ENCODE data around the gene TMEM25.
"Not testable (repeated sequence)": the region's sequence is repeated elsewhere in the genome, so short reads cannot be mapped to it uniquely, and the experiment has no call there.

The TMEM25 gene

DNA sequence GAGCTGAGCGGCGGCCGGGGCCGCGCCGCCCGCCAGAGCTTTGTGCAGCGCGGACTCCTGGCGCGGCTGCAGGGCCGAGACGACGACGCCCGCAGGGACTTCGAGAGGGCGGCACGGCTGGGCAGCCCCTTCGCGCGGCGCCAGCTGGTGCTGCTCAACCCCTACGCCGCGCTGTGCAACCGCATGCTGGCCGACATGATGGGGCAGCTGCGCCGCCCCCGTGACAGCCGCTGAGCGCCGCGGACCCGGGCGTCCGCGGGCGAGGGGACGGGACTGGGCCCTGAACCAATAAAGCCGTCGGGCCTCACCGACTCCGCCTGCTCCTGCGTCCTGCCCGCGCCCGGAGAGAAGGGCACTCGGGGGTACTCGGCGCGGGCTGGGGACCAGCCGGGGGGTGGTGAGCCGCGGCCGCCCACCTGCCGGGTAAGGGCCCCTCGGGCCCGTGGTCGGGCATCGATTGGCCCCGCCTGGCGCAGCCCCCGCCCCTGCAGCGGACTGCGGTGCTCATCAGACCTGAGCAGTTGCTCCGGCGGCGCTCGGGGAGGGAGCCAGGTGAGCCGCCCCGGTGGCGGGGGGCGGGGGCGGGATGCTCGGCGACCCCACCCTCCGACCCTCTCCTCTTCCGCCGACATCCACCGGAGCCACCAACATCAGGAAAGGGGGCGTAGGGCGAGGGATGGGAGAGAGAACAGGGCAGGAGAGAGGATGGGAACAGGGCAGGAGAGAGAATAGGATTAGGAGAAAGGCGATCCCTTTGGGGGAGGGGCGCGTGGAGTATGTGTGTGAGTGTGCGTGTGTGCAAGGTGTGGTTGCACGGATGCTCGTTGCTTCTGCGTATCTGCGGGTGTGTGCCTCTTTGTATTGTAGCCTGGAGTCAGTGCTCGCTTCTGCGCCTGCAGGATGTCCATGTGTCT is at the start of gene TMEM25:
Gene TMEM25 (plus strand): TSS at position 510 of the 914 bp plus-strand sequence. CDS start 610 bp downstream, outside the sequence.
- DNase-seq (ENCODE audit: low read depth), result peak; percentile 58

- DNase-seq (ENCODE audit: low read depth), result not testable (repeated sequence)
These were observed 49.8 kb upstream of the TMEM25 start for GRCh38 chr11:118481238-118481637.

DNA sequence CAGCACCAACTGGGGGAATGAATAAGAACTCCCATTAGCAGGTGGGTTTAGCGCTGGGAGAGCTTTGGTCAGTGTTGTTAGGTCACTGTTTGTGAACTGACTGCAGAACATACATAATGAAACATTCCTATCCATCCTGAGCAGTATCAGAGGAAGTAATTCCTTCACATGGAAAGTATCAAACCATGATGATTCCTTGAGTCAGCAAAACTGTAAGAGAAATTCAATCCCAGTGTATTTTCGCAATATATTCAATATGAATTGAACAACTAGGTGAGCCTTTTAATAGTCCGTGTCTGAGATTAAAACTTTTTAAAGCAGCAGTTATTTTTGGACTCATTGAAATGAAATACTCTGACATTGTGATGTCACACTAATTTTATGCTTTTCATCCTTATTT is 46.6 kb upstream of the TMEM25 start:
- DNase-seq (ENCODE audit: low read depth), result no peak

DNA sequence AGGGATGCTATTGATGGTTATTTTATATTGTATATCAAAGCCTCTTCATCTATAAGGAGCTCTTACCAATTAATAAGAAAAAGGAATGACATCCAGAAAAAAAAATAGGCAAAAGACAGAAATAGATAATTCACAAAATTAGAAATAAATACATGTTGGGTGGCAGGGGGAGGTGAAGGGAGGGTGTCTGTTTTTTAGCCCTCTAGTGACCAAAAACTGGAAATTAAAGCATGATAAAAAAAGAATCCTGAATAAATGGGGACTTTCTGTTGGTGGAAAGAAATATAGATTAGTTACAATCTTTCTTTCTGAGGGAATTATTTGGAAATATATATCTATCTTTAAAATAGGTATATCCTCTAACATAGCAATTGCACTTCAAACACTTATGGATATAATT is 45.7 kb upstream of the TMEM25 start:
- no peak for DNase-seq (ENCODE audit: low read depth)

DNA sequence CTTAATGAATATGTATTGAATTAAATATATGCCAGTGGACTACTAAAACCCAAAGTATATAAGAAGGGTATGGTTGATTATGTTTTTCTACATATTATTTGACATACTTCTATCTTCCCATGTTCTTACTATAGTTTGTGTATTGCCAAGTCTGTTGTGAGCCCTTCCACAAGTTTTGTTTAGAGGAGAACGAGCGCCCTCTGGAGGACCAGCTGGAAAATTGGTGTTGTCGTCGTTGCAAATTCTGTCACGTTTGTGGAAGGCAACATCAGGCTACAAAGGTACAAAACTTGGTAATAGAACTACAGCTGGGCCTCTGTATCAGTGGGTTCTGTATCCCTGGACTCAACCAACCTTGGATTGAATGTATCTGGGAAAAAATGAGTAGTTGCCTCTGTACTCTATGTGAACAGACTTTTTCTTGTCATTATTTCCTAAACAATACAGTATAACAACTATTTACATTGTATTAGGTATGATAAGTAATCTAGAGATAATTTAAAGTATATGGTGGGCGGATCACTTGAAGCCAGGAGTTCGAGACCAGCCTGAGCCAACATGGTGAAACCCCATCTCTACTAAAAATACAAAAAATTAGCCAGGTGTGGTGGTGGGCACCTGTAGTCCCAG is 42.4 kb upstream of the TMEM25 start:
- peak; percentile 67 for DNase-seq (ENCODE audit: low read depth)

DNA sequence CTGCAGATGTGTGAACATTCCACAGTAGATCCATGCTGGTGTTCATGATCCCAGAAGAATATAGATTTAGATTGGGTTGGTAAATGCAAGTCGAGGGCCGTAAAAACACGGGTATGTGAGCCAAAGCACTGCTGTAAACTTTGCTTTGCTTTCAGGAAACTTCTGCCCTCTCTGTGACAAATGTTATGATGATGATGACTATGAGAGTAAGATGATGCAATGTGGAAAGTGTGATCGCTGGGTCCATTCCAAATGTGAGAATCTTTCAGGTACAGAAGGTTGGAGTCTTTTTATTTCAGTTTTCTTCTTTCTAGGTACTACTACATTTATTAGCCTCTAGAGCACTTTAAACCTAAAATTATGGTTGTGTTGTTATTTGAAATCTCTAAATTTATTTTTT is 40.0 kb upstream of the TMEM25 start:
- no peak for DNase-seq (ENCODE audit: low read depth)

- DNase-seq (ENCODE audit: low read depth), result no peak
These were observed 33.2 kb upstream of the TMEM25 start for GRCh38 chr11:118497831-118498230.

- DNase-seq (ENCODE audit: low read depth), result no peak
These were observed 27.8 kb upstream of the TMEM25 start for GRCh38 chr11:118503216-118503615.

- DNase-seq (ENCODE audit: low read depth), result no peak
These were observed 19.4 kb upstream of the TMEM25 start for GRCh38 chr11:118511601-118512000.

DNA sequence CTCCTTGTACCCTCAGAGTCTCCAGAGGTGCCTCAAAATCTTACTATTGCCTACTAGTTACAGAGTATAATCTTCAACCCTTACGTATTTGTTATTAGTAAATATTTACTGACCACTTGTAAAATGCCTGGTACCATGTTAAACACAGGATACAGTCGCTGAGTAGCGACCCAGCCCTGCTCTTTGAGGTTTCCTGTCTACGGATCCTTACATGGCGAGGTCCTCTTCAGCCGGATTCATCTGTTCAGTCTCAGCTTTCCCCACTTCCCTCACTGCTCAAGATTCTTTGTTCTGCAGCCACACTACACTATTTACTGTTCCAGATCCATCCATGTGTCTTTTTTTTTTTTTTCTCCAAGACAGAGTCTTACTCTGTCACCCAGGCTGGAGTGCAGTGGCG is 16.9 kb upstream of the TMEM25 start:
- DNase-seq (ENCODE audit: low read depth), result no peak

GRCh38 chr11:118519549-118519948 is 11.4 kb upstream of the TMEM25 start:
- no peak for DNase-seq (ENCODE audit: low read depth)

DNA sequence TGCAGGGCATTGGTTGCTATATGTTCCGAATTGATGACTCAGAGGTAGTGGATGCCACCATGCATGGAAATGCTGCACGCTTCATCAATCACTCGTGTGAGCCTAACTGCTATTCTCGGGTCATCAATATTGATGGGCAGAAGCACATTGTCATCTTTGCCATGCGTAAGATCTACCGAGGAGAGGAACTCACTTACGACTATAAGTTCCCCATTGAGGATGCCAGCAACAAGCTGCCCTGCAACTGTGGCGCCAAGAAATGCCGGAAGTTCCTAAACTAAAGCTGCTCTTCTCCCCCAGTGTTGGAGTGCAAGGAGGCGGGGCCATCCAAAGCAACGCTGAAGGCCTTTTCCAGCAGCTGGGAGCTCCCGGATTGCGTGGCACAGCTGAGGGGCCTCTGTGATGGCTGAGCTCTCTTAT is 9.1 kb upstream of the TMEM25 start:
- no peak for DNase-seq (ENCODE audit: low read depth)

DNA sequence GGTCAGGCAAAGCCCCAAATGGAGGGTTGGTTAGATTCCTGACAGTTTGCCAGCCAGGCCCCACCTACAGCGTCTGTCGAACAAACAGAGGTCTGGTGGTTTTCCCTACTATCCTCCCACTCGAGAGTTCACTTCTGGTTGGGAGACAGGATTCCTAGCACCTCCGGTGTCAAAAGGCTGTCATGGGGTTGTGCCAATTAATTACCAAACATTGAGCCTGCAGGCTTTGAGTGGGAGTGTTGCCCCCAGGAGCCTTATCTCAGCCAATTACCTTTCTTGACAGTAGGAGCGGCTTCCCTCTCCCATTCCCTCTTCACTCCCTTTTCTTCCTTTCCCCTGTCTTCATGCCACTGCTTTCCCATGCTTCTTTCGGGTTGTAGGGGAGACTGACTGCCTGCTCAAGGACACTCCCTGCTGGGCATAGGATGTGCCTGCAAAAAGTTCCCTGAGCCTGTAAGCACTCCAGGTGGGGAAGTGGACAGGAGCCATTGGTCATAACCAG is 8.4 kb upstream of the TMEM25 start:
- DNase-seq (ENCODE audit: low read depth), result no peak

DNA sequence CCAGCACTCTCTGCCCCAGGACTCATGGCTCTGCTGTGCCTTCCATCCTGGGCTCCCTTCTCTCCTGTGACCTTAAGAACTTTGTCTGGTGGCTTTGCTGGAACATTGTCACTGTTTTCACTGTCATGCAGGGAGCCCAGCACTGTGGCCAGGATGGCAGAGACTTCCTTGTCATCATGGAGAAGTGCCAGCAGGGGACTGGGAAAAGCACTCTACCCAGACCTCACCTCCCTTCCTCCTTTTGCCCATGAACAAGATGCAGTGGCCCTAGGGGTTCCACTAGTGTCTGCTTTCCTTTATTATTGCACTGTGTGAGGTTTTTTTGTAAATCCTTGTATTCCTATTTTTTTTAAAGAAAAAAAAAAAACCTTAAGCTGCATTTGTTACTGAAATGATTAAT is 6.6 kb upstream of the TMEM25 start:
- no peak for DNase-seq (ENCODE audit: low read depth)

GRCh38 chr11:118524757-118525470 is 6.1 kb upstream of the TMEM25 start:
- DNase-seq (ENCODE audit: low read depth), result no peak

DNA sequence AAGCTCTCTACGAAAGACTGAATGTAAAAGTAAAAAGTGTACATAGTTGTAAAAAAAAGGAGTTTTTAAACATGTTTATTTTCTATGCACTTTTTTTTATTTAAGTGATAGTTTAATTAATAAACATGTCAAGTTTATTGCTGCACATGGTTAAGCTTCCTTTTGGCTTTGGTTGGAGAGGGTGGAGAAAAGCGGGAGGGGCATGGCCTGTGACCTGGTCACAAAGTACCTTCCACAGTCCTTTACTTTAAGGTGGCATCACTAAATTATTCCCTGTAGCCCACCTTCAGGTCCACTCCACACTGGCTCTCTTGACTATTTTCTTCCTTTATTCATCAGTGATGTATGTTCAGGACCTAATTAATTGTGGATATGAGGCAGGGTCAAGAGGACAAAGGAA is 4.3 kb upstream of the TMEM25 start:
- DNase-seq (ENCODE audit: low read depth), result no peak

DNA sequence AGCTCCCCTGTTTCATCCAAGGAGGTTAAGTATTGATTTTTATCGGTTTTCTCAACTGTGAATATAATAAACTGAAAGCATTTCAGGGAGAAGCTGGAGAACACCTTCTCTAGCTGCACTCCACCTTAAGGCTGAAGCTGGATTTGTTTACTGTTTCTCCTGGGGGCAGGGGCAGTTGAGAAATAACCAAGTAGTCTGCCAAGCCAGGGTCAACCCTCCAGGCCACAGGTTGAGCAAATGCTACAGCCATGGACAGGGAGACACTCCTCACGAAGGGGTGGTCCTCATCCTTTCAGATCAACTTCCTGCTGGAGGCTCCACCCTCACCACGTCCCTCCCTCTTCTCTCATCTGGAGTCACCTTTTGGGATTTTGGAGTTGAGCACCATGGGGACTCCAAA is 3.9 kb upstream of the TMEM25 start, which contains the start of gene TTC36:
Gene TTC36 (plus strand): TSS at position 366 of the 400 bp plus-strand sequence. CDS start 21 bp downstream, at position 387.
- DNase-seq (ENCODE audit: low read depth), result no peak

- no peak for DNase-seq (ENCODE audit: low read depth)
These were observed 2.5 kb upstream of the TMEM25 start for GRCh38 chr11:118528511-118528910.

GRCh38 chr11:118529584-118530175 is 1.3 kb upstream of the TMEM25 start:
- no peak for DNase-seq (ENCODE audit: low read depth)

DNA sequence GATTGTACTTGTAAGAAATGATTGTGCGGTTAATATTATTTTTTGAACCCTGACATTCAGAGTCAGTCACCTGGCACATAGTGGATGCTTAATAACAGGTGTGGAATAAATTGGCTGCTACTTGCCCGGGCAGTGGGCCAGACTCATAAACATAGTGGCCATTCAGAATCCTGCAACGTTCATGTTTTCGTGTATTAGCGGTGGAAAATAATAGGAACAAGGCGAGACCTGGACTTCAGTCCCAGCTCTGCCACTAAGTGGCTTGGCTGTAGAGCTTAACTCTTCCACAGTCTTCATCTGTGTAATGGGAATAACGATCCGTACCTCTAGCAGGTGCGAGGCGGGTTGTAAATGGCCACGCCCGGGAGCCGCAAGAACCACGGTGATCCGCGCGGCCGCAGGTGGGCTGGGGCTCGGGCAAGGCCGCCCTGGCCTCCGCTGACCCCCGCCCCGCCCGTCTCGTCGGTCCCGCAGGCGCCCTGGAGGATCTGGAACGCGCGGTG is 761 bp upstream of the TMEM25 start:
- no peak for DNase-seq (ENCODE audit: low read depth)

DNA sequence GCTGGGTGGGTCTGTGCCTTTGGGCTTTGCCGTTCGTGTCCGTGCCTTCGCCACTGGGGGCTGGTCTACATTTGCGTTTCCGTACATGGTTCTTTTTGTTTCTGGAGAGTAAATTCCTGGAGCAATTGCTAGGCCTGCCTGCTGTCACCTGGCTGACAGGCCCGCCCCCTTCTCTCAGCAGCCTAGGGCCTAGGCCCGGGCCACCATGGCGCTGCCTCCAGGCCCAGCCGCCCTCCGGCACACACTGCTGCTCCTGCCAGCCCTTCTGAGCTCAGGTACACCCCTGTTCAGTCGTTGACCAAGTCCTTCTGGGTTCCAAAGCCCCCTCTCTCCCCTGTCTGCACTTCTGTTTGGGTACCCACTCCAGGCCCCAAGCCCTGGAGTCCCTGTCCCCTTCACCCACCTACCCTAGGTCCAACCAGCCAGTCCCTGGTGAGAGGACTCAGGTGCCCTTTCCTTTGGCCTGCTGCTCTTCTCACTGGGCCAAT is 649 bp downstream of the TMEM25 start:
- DNase-seq (ENCODE audit: low read depth), result no peak

GRCh38 chr11:118532091-118532490 is 1.1 kb downstream of the TMEM25 start:
- DNase-seq (ENCODE audit: low read depth), result no peak

Measured in activated gamma-delta T cell treated with anti-CD3 and anti-CD28 coated beads, Interleukin-2, amount 50 U/mL, for 16 hours (primary cell).